Hematopoietic multipotent progenitor cell treated with erythropoietin and hydrocortisone succinate and interleukin-3 and kit ligand, for 4 days (in vitro differentiated cells): ENCODE measurements around the gene TEAD2.
"Not testable (repeated sequence)": the region's sequence is repeated elsewhere in the genome, so short reads cannot be mapped to it uniquely, and the experiment has no call there.

Experiments used
- DNase-seq: peaks from one replicate; pipeline ENCODE4 v3.0.0-alpha.2; 2015

TEAD2 gene

GRCh38 chr19:49344505-49345423, 17.5 kb downstream of the TEAD2 start:
- DNase-seq = no peak

GRCh38 chr19:49343123-49343522, 19.1 kb downstream of the TEAD2 start:
- no peak for DNase-seq

- no peak for DNase-seq
Measured at GRCh38 chr19:49342291-49342721, 19.9 kb downstream of the TEAD2 start.

- no peak for DNase-seq
Measured at GRCh38 chr19:49340865-49341718, 21.1 kb downstream of the TEAD2 start.

GRCh38 chr19:49340069-49340864, 21.9 kb downstream of the TEAD2 start:
- DNase-seq = peak; percentile 28

GRCh38 chr19:49339301-49340068, 22.7 kb downstream of the TEAD2 start:
- peak; percentile 32 for DNase-seq

GRCh38 chr19:49338691-49339300, 23.4 kb downstream of the TEAD2 start:
- DNase-seq = peak; percentile 34

- DNase-seq = no peak
Measured at GRCh38 chr19:49338023-49338677, 24.1 kb downstream of the TEAD2 start.

GRCh38 chr19:49337267-49338022, 24.8 kb downstream of the TEAD2 start:
- DNase-seq = no peak

GRCh38 chr19:49336482-49337266, 25.5 kb downstream of the TEAD2 start:
- DNase-seq = no peak

- peak; percentile 63 for DNase-seq
Measured at GRCh38 chr19:49335784-49336481, 26.3 kb downstream of the TEAD2 start.

GRCh38 chr19:49335071-49335783, 27.0 kb downstream of the TEAD2 start, which contains the start of gene CD37:
Gene CD37, plus strand, starts transcription at chr19:49335406. Its CDS starts 135 bp downstream, at chr19:49335541.
- DNase-seq = peak; percentile 86

GRCh38 chr19:49333811-49334288, 28.4 kb downstream of the TEAD2 start:
- peak; percentile 65 for DNase-seq

- DNase-seq = no peak
Measured at GRCh38 chr19:49333418-49333805, 28.8 kb downstream of the TEAD2 start.

- DNase-seq = not testable (repeated sequence)
Measured at GRCh38 chr19:49332691-49333417, 29.4 kb downstream of the TEAD2 start.

- peak; percentile 87 for DNase-seq
Measured at GRCh38 chr19:49331616-49332055, 30.6 kb downstream of the TEAD2 start.

GRCh38 chr19:49331187-49331586, 31.0 kb downstream of the TEAD2 start:
- not testable (repeated sequence) for DNase-seq
